Pancreas (tissue), 10 donors: ENCODE measurements around the gene MYMX. TPM values are rescaled to one million over a fixed set of nuclear protein-coding genes. Genes with fewer than 3 reads are reported as not detected.
A peak's percentile ranks its signal among the peaks of the same experiment; 100 is the strongest.

Source experiments
- ATAC-seq, 4 donors: fragments of 200-7000 bp; cut with Tn5 transposase; one replicate each; pipeline versions ENCODE4 v1.8.0 to v1.9.1; 2020; ENCODE audit warnings: mild to moderate bottlenecking in 4 of 4, moderate library complexity in 4 of 4
- DNase-seq, 6 donors: peaks; one replicate each; pipeline ENCODE4 v3.0.0-alpha.2; 2020
- FAIRE-seq: peaks from 2 replicates; lab custom pipeline; 2012; peaks lifted over from hg19 to GRCh38; lab: Jason Lieb, UNC
- H3K27ac ChIP-seq, 4 donors: fragments of 200-600 bp; sonication (generic); 1 replicate in 3 of 4; 2 replicates in 1 of 4; pipeline versions ENCODE4 v1.5.0 to v1.8.0; 2020
- H3K27me3 ChIP-seq, 4 donors: fragments of 200-600 bp; one replicate each; pipeline ENCODE4 v1.8.0; 2021
- H3K36me3 ChIP-seq, 3 donors: fragments of 200-600 bp; sonication (generic) in 1 of 3; one replicate each; pipeline versions ENCODE4 v1.5.0 to v1.8.0; 2020 to 2021
- H3K4me1 ChIP-seq, 3 donors: fragments of 200-600 bp; one replicate each; pipeline ENCODE4 v1.8.0; 2021
- H3K4me3 ChIP-seq, 4 donors: fragments of 200-600 bp; sonication (generic) in 2 of 4; one replicate each; pipeline versions ENCODE4 v1.5.0 to v1.8.0; 2020 to 2021
- H3K9me3 ChIP-seq, 4 donors: fragments of 200-600 bp; one replicate each; pipeline ENCODE4 v1.8.0; 2021
- WGBS, 2 donors: extraction: QIAGEN DNeasy Blood & Tissue Kit; methylation state at CpG; one replicate each; pipeline ENCODE4 v1.1.7; 2013; 5-methylcytosine and 5-hydroxymethylcytosine counted together
- intact Hi-C, 3 donors: fragments of 100-400 bp; cut with DNase I; formaldehyde crosslinking; loops; one replicate each; pipeline versions ENCODE4 v1.11.1 to v1.14.2; 2022
- polyA plus RNA-seq, 2 donors: library from polyadenylated mRNA; stranded (reverse); fragments of 200-250 nt; gene quantifications; one replicate each; pipeline ENCODE4 v1.2.3, GENCODE V29; 2013
- total RNA-seq, 6 donors: library from RNA; stranded (reverse); fragmentation: NEBNext Ultra II Directional in 4 of 6; extraction: Animal tissue kit (Norgen Biotek cat#: 25700) in 4 of 6; gene quantifications; one replicate each; pipeline versions ENCODE4 v1.2.1 to v1.2.4, GENCODE V29; 2021 to 2023
- TF ChIP-seq, protein P1 (sequence below), 4 donors: fragments of 200-600 bp; sonication (generic) in 3 of 4; IDR thresholded peaks; one replicate each; pipeline versions ENCODE4 v1.5.0 to v1.8.0; 2021; ENCODE audit warnings: antibody characterized with exemption in 4 of 4
- donor health status: healthy with polysubstance abuse.
- donor health status: DM: no; HTN: no; CAD: no; lungs with moderate emphysema.
- donor health status: DM: no; HTN: no; CAD: no.
- donor health status: control.
- donor health status: control.
- donor health status: Bipolar disorder and iron deficiency.
- donor health status: DM: yes; HTN: yes; CAD: no.
- donor health status: DM: no; HTN: no; CAD: no.
- donor health status: DM: no; HTN: no; CAD: no.
- donor health status: DM: yes; HTN: yes; CAD: no.

The MYMX gene
- total and polyA plus RNA-seq, 8 donors, result 0.34 to 4.3 (median 1.7) TPM

DNA sequence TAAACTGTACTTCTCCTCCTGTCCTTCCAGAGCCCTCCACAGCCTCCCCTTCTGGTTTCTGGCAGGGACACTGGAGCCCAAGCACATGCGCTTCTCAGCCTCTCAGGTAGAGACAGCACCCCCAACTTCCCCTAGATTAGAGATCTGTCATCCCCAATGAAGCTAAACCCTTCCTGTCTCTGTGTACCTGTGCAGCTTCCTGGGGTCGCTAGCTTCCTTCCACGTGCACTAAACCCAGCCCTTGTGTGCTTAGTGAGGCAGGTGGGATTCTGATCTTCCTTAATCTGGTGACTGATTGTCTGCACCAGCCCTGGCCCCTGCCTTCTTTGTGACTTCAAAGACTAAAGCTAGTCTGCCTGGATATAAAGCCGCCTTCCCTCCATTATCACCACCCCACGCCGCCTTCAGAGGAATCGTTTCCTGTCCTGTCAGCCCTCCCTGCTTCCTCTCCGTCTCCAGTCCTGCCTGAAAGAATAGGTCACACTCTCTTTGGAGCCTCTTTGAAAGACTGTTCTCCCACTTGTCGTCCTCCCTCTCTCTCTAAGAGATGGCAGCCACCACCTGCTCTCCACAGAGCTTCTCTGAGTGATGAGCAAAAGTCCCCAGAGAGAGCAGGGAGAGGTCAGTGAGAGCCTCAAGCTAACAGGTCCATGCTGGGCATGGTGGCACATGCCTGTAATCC, 30.6 kb upstream of the MYMX start:
- Histone ChIP-seq H3K27ac (no peak overlapping the region), H3K4me3 (no peak overlapping the region), H3K27me3 (no peaks in the 10 kb centered on the region), H3K9me3 (no peaks in the 10 kb centered on the region), H3K4me1 (no peaks in the 10 kb centered on the region), H3K36me3 (no peaks in the 10 kb centered on the region)
- TF ChIP-seq, protein P1, sequence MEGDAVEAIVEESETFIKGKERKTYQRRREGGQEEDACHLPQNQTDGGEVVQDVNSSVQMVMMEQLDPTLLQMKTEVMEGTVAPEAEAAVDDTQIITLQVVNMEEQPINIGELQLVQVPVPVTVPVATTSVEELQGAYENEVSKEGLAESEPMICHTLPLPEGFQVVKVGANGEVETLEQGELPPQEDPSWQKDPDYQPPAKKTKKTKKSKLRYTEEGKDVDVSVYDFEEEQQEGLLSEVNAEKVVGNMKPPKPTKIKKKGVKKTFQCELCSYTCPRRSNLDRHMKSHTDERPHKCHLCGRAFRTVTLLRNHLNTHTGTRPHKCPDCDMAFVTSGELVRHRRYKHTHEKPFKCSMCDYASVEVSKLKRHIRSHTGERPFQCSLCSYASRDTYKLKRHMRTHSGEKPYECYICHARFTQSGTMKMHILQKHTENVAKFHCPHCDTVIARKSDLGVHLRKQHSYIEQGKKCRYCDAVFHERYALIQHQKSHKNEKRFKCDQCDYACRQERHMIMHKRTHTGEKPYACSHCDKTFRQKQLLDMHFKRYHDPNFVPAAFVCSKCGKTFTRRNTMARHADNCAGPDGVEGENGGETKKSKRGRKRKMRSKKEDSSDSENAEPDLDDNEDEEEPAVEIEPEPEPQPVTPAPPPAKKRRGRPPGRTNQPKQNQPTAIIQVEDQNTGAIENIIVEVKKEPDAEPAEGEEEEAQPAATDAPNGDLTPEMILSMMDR (IDR thresholded peaks at IDR 0.05), result no peak
- WGBS, 2 donors, result 63 to 68% methylated on average over 9 of the region's 9 CpGs
- no peak for DNase-seq
- no peak for FAIRE-seq
- ATAC-seq, result no peak
- intact Hi-C loops, result no loop called here

DNA sequence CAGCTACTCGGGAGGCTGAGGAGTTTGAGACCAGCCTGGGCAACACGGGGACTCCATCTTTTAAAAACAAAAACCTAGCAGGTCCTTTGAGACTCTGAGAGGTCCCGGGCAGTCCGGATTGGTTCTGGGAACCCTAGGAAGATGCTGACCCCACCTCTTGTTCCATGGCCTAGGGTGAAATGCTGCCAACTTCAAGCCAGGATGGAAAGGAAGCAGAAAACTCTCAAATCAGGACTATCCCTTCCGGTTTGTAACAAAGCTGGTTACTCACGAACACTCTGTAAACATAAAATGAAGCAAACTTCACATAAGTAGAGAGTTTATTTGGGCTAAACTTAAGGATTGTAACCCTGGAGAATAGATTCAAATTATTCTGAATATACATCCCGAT, 30.1 kb upstream of the MYMX start:
- H3K4me3 ChIP-seq, result no peak overlapping the region
- no peaks in the 10 kb centered on the region for H3K27me3 ChIP-seq
- FAIRE-seq, result no peak
- TF ChIP-seq, protein P1 (IDR thresholded peaks at IDR 0.05), result no peak
- intact Hi-C loops, result no loop called here
- WGBS, 2 donors, result 77 to 84% methylated on average over 7 of the region's 7 CpGs
- DNase-seq, result no peak
- ATAC-seq, result no peak
- no peak overlapping the region for H3K27ac ChIP-seq
- no peaks in the 10 kb centered on the region for H3K4me1 ChIP-seq
- no peaks in the 10 kb centered on the region for H3K9me3 ChIP-seq
- H3K36me3 ChIP-seq, result no peaks in the 10 kb centered on the region

DNA sequence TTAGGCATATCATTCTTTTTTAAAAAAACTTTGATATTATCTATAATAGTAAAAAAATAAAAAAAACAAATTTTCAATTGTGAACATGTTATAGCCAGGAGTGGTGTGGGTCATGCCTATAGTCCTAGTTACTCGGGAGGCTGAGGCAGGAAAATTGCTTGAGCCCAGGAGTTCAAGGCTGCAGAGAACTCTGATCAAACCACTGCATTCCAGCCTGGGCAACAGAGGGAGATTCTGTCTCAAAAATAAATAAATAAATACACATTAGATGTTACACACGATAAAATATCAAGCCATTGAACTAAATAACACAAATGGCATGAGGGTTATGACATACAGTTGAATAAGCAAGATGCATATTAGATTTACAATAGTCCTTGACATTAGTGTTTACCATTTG, 27.9 kb upstream of the MYMX start:
- Histone ChIP-seq H3K36me3 (no peaks in the 10 kb centered on the region), H3K4me3 (no peak overlapping the region), H3K27ac (no peak overlapping the region), H3K4me1 (no peaks in the 10 kb centered on the region), H3K27me3 (no peaks in the 10 kb centered on the region), H3K9me3 (no peaks in the 10 kb centered on the region)
- FAIRE-seq, result no peak
- 43 to 58% methylated on average over 2 of the region's 2 CpGs for WGBS, 2 donors
- ATAC-seq, result no peak
- intact Hi-C loops, result no loop called here
- TF ChIP-seq, protein P1 (IDR thresholded peaks at IDR 0.05), result no peak
- no peak for DNase-seq

DNA sequence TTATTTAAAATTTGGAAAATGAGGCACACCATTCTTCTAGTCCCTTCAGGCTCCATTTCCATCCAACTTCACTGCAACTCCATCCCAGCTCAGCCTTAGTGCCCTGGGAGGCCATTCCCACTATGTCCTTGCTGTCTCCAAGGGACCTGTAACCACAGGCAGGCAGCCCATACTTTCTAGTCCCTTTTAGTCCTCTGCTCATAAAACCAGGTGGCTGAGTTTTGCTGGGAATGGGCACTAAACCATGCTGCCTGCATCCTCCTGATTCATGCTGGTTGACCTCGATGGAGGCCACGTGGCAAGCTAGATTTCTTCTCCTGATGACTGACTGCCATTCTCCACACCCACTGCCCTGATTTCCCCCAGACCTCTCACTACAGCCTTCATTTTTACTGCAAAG, 27.5 kb upstream of the MYMX start:
- FAIRE-seq (no peak), ATAC-seq (no peak), DNase-seq (no peak)
- no peaks in the 10 kb centered on the region for H3K36me3 ChIP-seq
- TF ChIP-seq, protein P1 (IDR thresholded peaks at IDR 0.05), result no peak
- WGBS, 2 donors, result 61 to 62% methylated on average over 2 of the region's 2 CpGs
- H3K27ac ChIP-seq, result no peak overlapping the region
- no peaks in the 10 kb centered on the region for H3K4me1 ChIP-seq
- H3K27me3 ChIP-seq, result no peaks in the 10 kb centered on the region
- H3K9me3 ChIP-seq, result no peaks in the 10 kb centered on the region
- H3K4me3 ChIP-seq, result no peak overlapping the region
- intact Hi-C loops, result no loop called here

DNA sequence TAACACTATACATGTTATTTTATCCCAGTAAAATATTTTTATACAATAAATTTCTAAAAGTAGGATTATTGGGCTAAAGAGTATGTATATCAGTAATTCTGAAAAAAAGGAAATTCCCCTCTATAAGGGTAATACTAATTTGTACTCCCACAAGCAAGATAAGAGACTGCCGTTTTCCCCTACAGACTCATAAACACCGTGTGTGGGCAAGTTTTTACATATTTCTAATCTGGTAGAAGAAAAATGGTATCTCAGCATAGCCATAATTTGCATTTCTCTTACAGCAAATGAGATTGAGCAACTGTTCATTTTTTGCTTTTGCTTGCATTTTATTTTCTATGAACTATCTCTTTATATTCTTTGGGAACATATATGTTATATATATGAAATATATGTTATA, 26.0 kb upstream of the MYMX start:
- Histone ChIP-seq H3K4me1 (no peaks in the 10 kb centered on the region), H3K27me3 (no peaks in the 10 kb centered on the region), H3K4me3 (no peak overlapping the region), H3K36me3 (no peaks in the 10 kb centered on the region), H3K27ac (no peak overlapping the region), H3K9me3 (no peaks in the 10 kb centered on the region)
- intact Hi-C loops, result no loop called here
- FAIRE-seq (peak; percentile 43), DNase-seq (no peak), ATAC-seq (no peak)
- TF ChIP-seq, protein P1 (IDR thresholded peaks at IDR 0.05), result no peak
- WGBS, 2 donors, result 28% methylated on average over 2 of the region's 2 CpGs
